SJCRH30 (cell line): ENCODE measurements around the gene INO80E. TPM values are rescaled to one million over a fixed set of nuclear protein-coding genes. Genes with fewer than 3 reads are reported as not detected.

ENCODE experiments used
- DNase-seq, 2 experiments: peaks; one replicate each; pipeline ENCODE4 v3.0.0-alpha.2; 2015 to 2020
- H3K27ac ChIP-seq: fragments of 250-450 bp; sonication (Bioruptor Pico); 2 replicates; pipeline ENCODE4 v1.5.1; 2020; ENCODE audit warnings: mild to moderate bottlenecking, moderate library complexity
- H3K27me3 ChIP-seq: fragments of 250-450 bp; sonication (Bioruptor Pico); 2 replicates; pipeline ENCODE4 v1.5.1; 2020; ENCODE audit warnings: mild to moderate bottlenecking, moderate library complexity
- H3K36me3 ChIP-seq: fragments of 250-450 bp; sonication (Bioruptor Pico); 2 replicates; pipeline ENCODE4 v1.5.1; 2020; ENCODE audit warnings: mild to moderate bottlenecking, moderate library complexity
- H3K4me1 ChIP-seq: fragments of 250-450 bp; sonication (Bioruptor Pico); 2 replicates; pipeline ENCODE4 v1.5.1; 2020; ENCODE audit warnings: mild to moderate bottlenecking, moderate library complexity
- H3K4me3 ChIP-seq: fragments of 250-450 bp; sonication (Bioruptor Pico); 2 replicates; pipeline ENCODE4 v1.5.1; 2020; ENCODE audit warnings: mild to moderate bottlenecking, moderate library complexity
- H3K9me3 ChIP-seq: fragments of 250-450 bp; sonication (Bioruptor Pico); replicated peaks from 2 replicates; pipeline ENCODE4 v1.5.1; 2020; ENCODE audit warnings: mild to moderate bottlenecking, moderate library complexity
- total RNA-seq: library from RNA; depleted of rRNA; stranded (reverse); fragments of >200 nt; shearing (Covaris generic); gene quantifications from 2 replicates; pipeline ENCODE4 v1.2.3, GENCODE V29; 2014

Gene INO80E
- total RNA-seq, 1 experiment from 2014 or later, result 54.5 TPM

GRCh38 chr16:29984137-29984763 is 11.8 kb upstream of the INO80E start:
- peaks cover 32% of the 10 kb centered on the region for H3K36me3 ChIP-seq
- no peak for DNase-seq

GRCh38 chr16:29984764-29985147 is 11.3 kb upstream of the INO80E start:
- no peaks in the 10 kb centered on the region for H3K27me3 ChIP-seq
- no peak for DNase-seq
- H3K36me3 ChIP-seq, result peaks cover 29% of the 10 kb centered on the region
- H3K4me3 ChIP-seq, result no peak overlapping the region
- no peaks in the 10 kb centered on the region for H3K4me1 ChIP-seq
- no peak overlapping the region for H3K27ac ChIP-seq
- H3K9me3 ChIP-seq, result no peaks in the 10 kb centered on the region

More at GRCh38 chr16:29984137-29984763, 11.8 kb upstream of the INO80E start:
- no peaks in the 10 kb centered on the region for H3K9me3 ChIP-seq
- H3K4me3 ChIP-seq, result no peak overlapping the region
- no peaks in the 10 kb centered on the region for H3K27me3 ChIP-seq
- H3K27ac ChIP-seq, result no peak overlapping the region
- H3K4me1 ChIP-seq, result no peaks in the 10 kb centered on the region

GRCh38 chr16:29985271-29985811 is 10.7 kb upstream of the INO80E start:
- no peak overlapping the region for H3K4me3 ChIP-seq
- H3K9me3 ChIP-seq, result no peaks in the 10 kb centered on the region
- peaks cover 28% of the 10 kb centered on the region for H3K36me3 ChIP-seq
- no peaks in the 10 kb centered on the region for H3K27me3 ChIP-seq
- no peaks in the 10 kb centered on the region for H3K4me1 ChIP-seq
- DNase-seq, result no peak
- no peak overlapping the region for H3K27ac ChIP-seq

- peaks cover 29% of the 10 kb centered on the region for H3K36me3 ChIP-seq
These were observed 9.8 kb upstream of the INO80E start for GRCh38 chr16:29986231-29986630.

GRCh38 chr16:29986931-29987330 is 9.1 kb upstream of the INO80E start:
- DNase-seq, result no peak

More at GRCh38 chr16:29986231-29986630, 9.8 kb upstream of the INO80E start:
- DNase-seq, result no peak
- Histone ChIP-seq H3K27ac (no peak overlapping the region), H3K9me3 (no peaks in the 10 kb centered on the region), H3K4me1 (no peaks in the 10 kb centered on the region), H3K4me3 (no peak overlapping the region), H3K27me3 (no peaks in the 10 kb centered on the region)

GRCh38 chr16:29987371-29988085 is 8.5 kb upstream of the INO80E start:
- no peaks in the 10 kb centered on the region for H3K4me1 ChIP-seq
- no peak overlapping the region for H3K4me3 ChIP-seq
- H3K36me3 ChIP-seq, result peaks cover 28% of the 10 kb centered on the region
- no peaks in the 10 kb centered on the region for H3K9me3 ChIP-seq
- no peaks in the 10 kb centered on the region for H3K27me3 ChIP-seq
- no peak overlapping the region for H3K27ac ChIP-seq
- DNase-seq, result no peak

More at GRCh38 chr16:29986931-29987330, 9.1 kb upstream of the INO80E start:
- H3K9me3 ChIP-seq, result no peaks in the 10 kb centered on the region
- no peaks in the 10 kb centered on the region for H3K27me3 ChIP-seq
- H3K27ac ChIP-seq, result no peak overlapping the region
- H3K4me3 ChIP-seq, result no peak overlapping the region
- H3K36me3 ChIP-seq, result peaks cover 31% of the 10 kb centered on the region
- H3K4me1 ChIP-seq, result no peaks in the 10 kb centered on the region

GRCh38 chr16:29988346-29989075 is 7.5 kb upstream of the INO80E start:
- H3K36me3 ChIP-seq, result peaks cover 25% of the 10 kb centered on the region
- no peaks in the 10 kb centered on the region for H3K9me3 ChIP-seq
- H3K4me3 ChIP-seq, result no peak overlapping the region
- no peak overlapping the region for H3K27ac ChIP-seq
- H3K27me3 ChIP-seq, result no peaks in the 10 kb centered on the region
- DNase-seq, result no peak
- H3K4me1 ChIP-seq, result no peaks in the 10 kb centered on the region

GRCh38 chr16:29989111-29989858 is 6.8 kb upstream of the INO80E start:
- no peaks in the 10 kb centered on the region for H3K27me3 ChIP-seq
- no peak overlapping the region for H3K27ac ChIP-seq
- H3K36me3 ChIP-seq, result peaks cover 21% of the 10 kb centered on the region
- no peak for DNase-seq
- no peaks in the 10 kb centered on the region for H3K4me1 ChIP-seq
- no peak overlapping the region for H3K4me3 ChIP-seq
- no peaks in the 10 kb centered on the region for H3K9me3 ChIP-seq

GRCh38 chr16:29990034-29990433 is 6.0 kb upstream of the INO80E start:
- DNase-seq, result no peak
- Histone ChIP-seq H3K27ac (no peak overlapping the region), H3K9me3 (no peaks in the 10 kb centered on the region), H3K4me3 (no peak overlapping the region), H3K36me3 (peaks cover 15% of the 10 kb centered on the region), H3K27me3 (no peaks in the 10 kb centered on the region), H3K4me1 (no peaks in the 10 kb centered on the region)

- H3K4me3 ChIP-seq, result no peak overlapping the region
- H3K36me3 ChIP-seq, result peaks cover 9% of the 10 kb centered on the region
These were observed 5.0 kb upstream of the INO80E start for GRCh38 chr16:29990883-29991570.

GRCh38 chr16:29991571-29991904 is 4.5 kb upstream of the INO80E start:
- no peak overlapping the region for H3K27ac ChIP-seq
- no peaks in the 10 kb centered on the region for H3K9me3 ChIP-seq
- H3K36me3 ChIP-seq, result peaks cover 9% of the 10 kb centered on the region
- H3K4me3 ChIP-seq, result no peak overlapping the region
- no peak for DNase-seq
- H3K4me1 ChIP-seq, result no peaks in the 10 kb centered on the region
- H3K27me3 ChIP-seq, result no peaks in the 10 kb centered on the region

More at GRCh38 chr16:29990883-29991570, 5.0 kb upstream of the INO80E start:
- H3K4me1 ChIP-seq, result no peaks in the 10 kb centered on the region
- H3K9me3 ChIP-seq, result no peaks in the 10 kb centered on the region
- H3K27ac ChIP-seq, result no peak overlapping the region
- H3K27me3 ChIP-seq, result no peaks in the 10 kb centered on the region
- DNase-seq, result no peak

- no peak overlapping the region for H3K27ac ChIP-seq
- no peaks in the 10 kb centered on the region for H3K4me1 ChIP-seq
- H3K9me3 ChIP-seq, result no peaks in the 10 kb centered on the region
- H3K27me3 ChIP-seq, result no peaks in the 10 kb centered on the region
- no peak for DNase-seq
- H3K36me3 ChIP-seq, result peaks cover 9% of the 10 kb centered on the region
- no peak overlapping the region for H3K4me3 ChIP-seq
These were observed 3.6 kb upstream of the INO80E start for GRCh38 chr16:29992344-29992967.

- no peaks in the 10 kb centered on the region for H3K9me3 ChIP-seq
- H3K36me3 ChIP-seq, result peaks cover 9% of the 10 kb centered on the region
- DNase-seq, result no peak
- no peaks in the 10 kb centered on the region for H3K27me3 ChIP-seq
- no peak overlapping the region for H3K27ac ChIP-seq
- H3K4me1 ChIP-seq, result no peaks in the 10 kb centered on the region
- no peak overlapping the region for H3K4me3 ChIP-seq
These were observed 2.7 kb upstream of the INO80E start for GRCh38 chr16:29993191-29993902.
